SU-DHL-6 (cell line): ENCODE results near the gene SFR1.

Experiments used
- H2AFZ ChIP-seq: fragments of 200-600 bp; sonication (generic); 2 replicates; pipeline ENCODE4 v1.6.1; 2014; ENCODE audit warnings: low read depth, mild to moderate bottlenecking, moderate library complexity, mixed read lengths, antibody characterized with exemption, low read length; ENCODE audit not compliant: severe bottlenecking
- H3F3A ChIP-seq: fragments of 200-600 bp; shearing (Covaris generic); 2 replicates; pipeline ENCODE4 v1.6.0; 2016; ENCODE audit warnings: antibody characterized with exemption, mild to moderate bottlenecking; ENCODE audit not compliant: insufficient read depth
- H3K27ac ChIP-seq: fragments of 200-600 bp; sonication (generic); 2 replicates; pipeline ENCODE4 v1.5.1; 2016; ENCODE audit warnings: low read depth, mild to moderate bottlenecking, low read length, moderate library complexity, mixed read lengths
- H3K27me3 ChIP-seq: fragments of 200-600 bp; sonication (generic), shearing (Covaris generic); 2 replicates; pipeline ENCODE4 v1.6.0; 2014; ENCODE audit warnings: mild to moderate bottlenecking, low read length
- H3K36me3 ChIP-seq: fragments of 200-600 bp; sonication (generic); 2 replicates; pipeline ENCODE4 v1.6.1; 2014; ENCODE audit warnings: mild to moderate bottlenecking, low read length, mixed read lengths
- H3K4me2 ChIP-seq: fragments of 300-600, 200-600 bp; shearing (Covaris generic), sonication (generic); 2 replicates; pipeline ENCODE4 v1.6.0; 2014; ENCODE audit warnings: low read length, low read depth, mild to moderate bottlenecking; ENCODE audit not compliant: poor library complexity, severe bottlenecking
- H3K4me3 ChIP-seq: fragments of 200-600 bp; sonication (generic); 2 replicates; pipeline ENCODE4 v1.5.1; 2014; ENCODE audit warnings: antibody characterized with exemption, low read length, mild to moderate bottlenecking, mixed read lengths; ENCODE audit not compliant: insufficient read depth, poor library complexity, severe bottlenecking
- H3K79me2 ChIP-seq: fragments of 200-600 bp; sonication (generic); 2 replicates; pipeline ENCODE4 v1.6.1; 2014; ENCODE audit warnings: mild to moderate bottlenecking, low read length, moderate library complexity; ENCODE audit not compliant: insufficient read depth
- H3K9ac ChIP-seq: fragments of 200-600 bp; sonication (generic); 2 replicates; pipeline ENCODE4 v1.7.0; 2014; ENCODE audit warnings: mild to moderate bottlenecking, low read length
- H3K9me2 ChIP-seq: fragments of 200-600 bp; sonication (generic); replicated peaks from 2 replicates; pipeline ENCODE4 v1.6.1; 2014; ENCODE audit warnings: low read length; ENCODE audit not compliant: insufficient read depth
- H3K9me3 ChIP-seq: fragments of 200-600 bp; sonication (generic); 2 replicates; pipeline ENCODE4 v1.6.1; 2014; ENCODE audit warnings: low read length, mixed read lengths; ENCODE audit not compliant: insufficient read depth
- H4K20me1 ChIP-seq: fragments of 200-600 bp; sonication (generic); 2 replicates; pipeline ENCODE4 v1.6.1; 2014; ENCODE audit warnings: low read depth, mild to moderate bottlenecking, antibody characterized with exemption, low read length, moderate library complexity, mixed read lengths
- CTCF ChIP-seq: fragments of 200-600 bp; sonication (generic); IDR thresholded peaks from one replicate; pipeline ENCODE4 v1.5.1; 2017; ENCODE audit warnings: antibody characterized with exemption, mild to moderate bottlenecking, low read length, moderate library complexity; ENCODE audit not compliant: insufficient read depth, poor library complexity, severe bottlenecking
- EZH2phosphoT487 ChIP-seq: fragments of 200-600 bp; sonication (generic), shearing (Covaris generic); conservative IDR thresholded peaks from 2 replicates; pipeline ENCODE4 v1.6.1; 2018; ENCODE audit warnings: mild to moderate bottlenecking, antibody characterized with exemption, low read length, moderate library complexity, mixed read lengths

The SFR1 gene

GRCh38 chr10:104088239-104088638, 33.7 kb upstream of the SFR1 start:
- no peaks in the 10 kb centered on the region for H3K27me3 ChIP-seq
- no peak for TF ChIP-seq EZH2phosphoT487
- H3K27ac ChIP-seq: no peak overlapping the region
- no peaks in the 10 kb centered on the region for H3K36me3 ChIP-seq
- no peak overlapping the region for H3K4me3 ChIP-seq
- no peaks in the 10 kb centered on the region for H4K20me1 ChIP-seq
- no peak overlapping the region for H3K9ac ChIP-seq
- H2AFZ ChIP-seq: no peak overlapping the region
- no peaks in the 10 kb centered on the region for H3K9me3 ChIP-seq
- H3F3A ChIP-seq: no peaks in the 10 kb centered on the region
- H3K79me2 ChIP-seq: no peaks in the 10 kb centered on the region
- H3K9me2 ChIP-seq: no peaks in the 10 kb centered on the region
- H3K4me2 ChIP-seq: no peak overlapping the region

- no peak overlapping the region for H3K4me3 ChIP-seq
- no peaks in the 10 kb centered on the region for H3K27me3 ChIP-seq
- H3K9ac ChIP-seq: no peak overlapping the region
- TF ChIP-seq CTCF (no peak), EZH2phosphoT487 (no peak)
- H2AFZ ChIP-seq: no peak overlapping the region
- no peaks in the 10 kb centered on the region for H3K9me2 ChIP-seq
- no peaks in the 10 kb centered on the region for H3K9me3 ChIP-seq
- H4K20me1 ChIP-seq: no peaks in the 10 kb centered on the region
- no peaks in the 10 kb centered on the region for H3K36me3 ChIP-seq
- no peak overlapping the region for H3K4me2 ChIP-seq
- no peaks in the 10 kb centered on the region for H3F3A ChIP-seq
- H3K27ac ChIP-seq: no peak overlapping the region
- H3K79me2 ChIP-seq: no peaks in the 10 kb centered on the region
These were observed 32.4 kb upstream of the SFR1 start for GRCh38 chr10:104089621-104090020.

GRCh38 chr10:104090611-104091010, 31.4 kb upstream of the SFR1 start:
- no peak overlapping the region for H3K9ac ChIP-seq
- no peaks in the 10 kb centered on the region for H3K27me3 ChIP-seq
- no peaks in the 10 kb centered on the region for H3K9me3 ChIP-seq
- H3K27ac ChIP-seq: no peak overlapping the region
- H3K9me2 ChIP-seq: no peaks in the 10 kb centered on the region
- no peaks in the 10 kb centered on the region for H3K79me2 ChIP-seq
- no peak overlapping the region for H3K4me3 ChIP-seq
- H4K20me1 ChIP-seq: no peaks in the 10 kb centered on the region
- H2AFZ ChIP-seq: no peak overlapping the region
- H3K4me2 ChIP-seq: no peak overlapping the region
- H3F3A ChIP-seq: no peaks in the 10 kb centered on the region
- TF ChIP-seq EZH2phosphoT487 (no peak), CTCF (no peak)
- no peaks in the 10 kb centered on the region for H3K36me3 ChIP-seq

- H2AFZ ChIP-seq: no peak overlapping the region
- no peaks in the 10 kb centered on the region for H3K27me3 ChIP-seq
- no peak overlapping the region for H3K4me2 ChIP-seq
- H3K27ac ChIP-seq: no peak overlapping the region
- H4K20me1 ChIP-seq: no peaks in the 10 kb centered on the region
- H3K79me2 ChIP-seq: no peaks in the 10 kb centered on the region
- H3K9me2 ChIP-seq: no peaks in the 10 kb centered on the region
- H3K9me3 ChIP-seq: no peaks in the 10 kb centered on the region
- no peak overlapping the region for H3K9ac ChIP-seq
- no peak overlapping the region for H3K4me3 ChIP-seq
- no peak for TF ChIP-seq CTCF
- no peak for TF ChIP-seq EZH2phosphoT487
- H3K36me3 ChIP-seq: no peaks in the 10 kb centered on the region
- H3F3A ChIP-seq: no peaks in the 10 kb centered on the region
These were observed 29.2 kb upstream of the SFR1 start for GRCh38 chr10:104092749-104093148.
